Astrocyte (in vitro differentiated cells and primary cell): ENCODE results near the gene RAD51B.

Source experiments
- CTCF ChIP-seq: IDR thresholded peaks from 2 replicates; pipeline ENCODE4 v1.5.1; 2011; ENCODE audit warnings: low read depth, mild to moderate bottlenecking, inconsistent platforms, low read length, moderate library complexity; ENCODE audit not compliant: insufficient read depth
- EZH2 ChIP-seq: IDR thresholded peaks from 2 replicates; pipeline ENCODE4 v1.6.1; 2012; ENCODE audit warnings: mild to moderate bottlenecking, low read length, inconsistent platforms; ENCODE audit not compliant: insufficient read depth

- TF ChIP-seq CTCF (no peak), EZH2 (no peak)
These were observed 547.1 kb downstream of the RAD51B start for GRCh38 chr14:68366656-68367055.
